Measurements from ENCODE around the gene COLGALT1. TPM values are rescaled to one million over a fixed set of nuclear protein-coding genes. Genes with fewer than 3 reads are reported as not detected.

COLGALT1 gene
- total and polyA plus RNA-seq, 10 of the 15 experiments (the other 5 are each of a cell fraction or from before 2014, with no cell fraction given) = 1.2 to 78.8 (median 29.8) TPM

GRCh38 chr19:17544418-17544817 is 11.0 kb upstream of the COLGALT1 start:
- Histone ChIP-seq H3K4me2 (ENCODE audit: control insufficient read depth, insufficient read depth) (no peak overlapping the region), H4K20me1 (ENCODE audit: control insufficient read depth, insufficient read depth) (no peaks in the 10 kb centered on the region), H3K36me3 (ENCODE audit: control insufficient read depth in 2 of 2, insufficient read depth in 2 of 2, low read length in 1 of 2) (no peaks in the 10 kb centered on the region), H3K27ac (ENCODE audit: control insufficient read depth, insufficient read depth) (no peak overlapping the region), H3K9me3 (replicated peaks; ENCODE audit: control insufficient read depth, insufficient read depth, low read length) (no peaks in the 10 kb centered on the region; the same call in 2 of the 3 replicates), H3K27me3 (replicated peaks in 1 of 2; ENCODE audit: control insufficient read depth in 2 of 2, insufficient read depth in 2 of 2, low read length in 1 of 2) (no peaks in the 10 kb centered on the region), H3K4me3 (no peak overlapping the region), H3K9ac (ENCODE audit: control insufficient read depth, insufficient read depth, low read length) (no peak overlapping the region), H3K79me2 (ENCODE audit: control insufficient read depth, insufficient read depth, low read length) (no peaks in the 10 kb centered on the region), H2AFZ (ENCODE audit: control insufficient read depth, low read depth, low read length) (no peak overlapping the region), H3K4me1 (ENCODE audit: control insufficient read depth, insufficient read depth, low read length) (peaks cover 8% of the 10 kb centered on the region)
- no peak for DNase-seq (ENCODE audit: low read depth, low spot score)
- in situ Hi-C loops (cut with MboI) = no loop called here
- POLR2A ChIA-PET = interaction anchor here (1.1 kb wide), 1 partner anchor 9 kb away, joined by 6 read pairs; no protein-coding TSS in a partner anchor
- RAD21 ChIA-PET (ENCODE audit: unreplicated experiment) = no interaction called here
- FAIRE-seq = no peak
- SMC1A ChIA-PET (ENCODE audit: uncharacterized antibody, unreplicated experiment) = interaction anchor here (0.8 kb wide), 1 partner anchor 28 kb away, joined by 3 read pairs; no protein-coding TSS in a partner anchor
- CTCF ChIA-PET = interaction anchor here (0.9 kb wide), 1 partner anchor 29 kb away, joined by 3 read pairs; no protein-coding TSS in a partner anchor
- 100% methylated on average over 4 of the region's 4 CpGs for WGBS (ENCODE audit: insufficient coverage, insufficient replicate concordance, low lambda C conversion rate, missing lambda C conversion rate)
- intact Hi-C loops (cut with micrococcal nuclease; ENCODE audit: unreplicated experiment) = no loop called here
- no peak for ATAC-seq
- no TSS peak for BruUV-seq (replicated peaks)
- TF ChIP-seq ZBED1 (IDR thresholded peaks at IDR 0.05; ENCODE audit: borderline replicate concordance) (no peak), IRF5 (IDR thresholded peaks at IDR 0.05; ENCODE audit: borderline replicate concordance) (no peak), NFIC (IDR thresholded peaks at IDR 0.05; ENCODE audit: low read depth, low read length) (no peak), SIN3A (IDR thresholded peaks at IDR 0.05; ENCODE audit: low read depth, low read length) (no peak), SRF (IDR thresholded peaks at IDR 0.05; ENCODE audit: low read depth in 2 of 2, low read length in 2 of 2) (no peak), ATF3 (IDR thresholded peaks at IDR 0.05; ENCODE audit: borderline replicate concordance, extremely low read depth, low read depth, low read length) (no peak), NFYA (IDR thresholded peaks at IDR 0.05; ENCODE audit: borderline replicate concordance, low read depth, low read length) (no peak), STAT1 (conservative IDR thresholded peaks at IDR 0.05) (no peak)

Measured in GM12878 (cell line).